K562 (cell line): ENCODE results near the gene DHX35. TPM values are rescaled to one million over a fixed set of nuclear protein-coding genes. Genes with fewer than 3 reads are reported as not detected.
A peak's percentile ranks its signal among the peaks of the same experiment; 100 is the strongest.

Experiments
- ATAC-seq: fragments of 200-7000 bp; cut with Tn5 transposase; 3 replicates; pipeline ENCODE4 v1.9.1; 2020; ENCODE audit warnings: moderate library complexity
- BruUV-seq: library from RNA; stranded (reverse); fragments of 400-500 nt; replicated peaks from 2 replicates; lab custom pipeline; 2021; lab: Mats Ljungman, UMichigan
- CTCF ChIA-PET: fragments of 300-600 bp; formaldehyde crosslinking; extraction: SDS; loops from one replicate; lab custom pipeline; 2021; ENCODE audit warnings: low intra/inter-chr PET ratio; lab: Yijun Ruan, JAX
- POLR2A ChIA-PET: fragments of 300-600, 350-650 bp; sonication (Branson Sonifier 250); formaldehyde crosslinking; extraction: SDS; loops from one replicate; lab custom pipeline; 2021; ENCODE audit warnings: antibody characterized with exemption, inconsistent platforms; lab: Yijun Ruan, JAX
- DNase-seq, 4 experiments: peaks; one replicate each; pipeline versions ENCODE4 v3.0.0 to v3.0.0-alpha.2; 2011 to 2018; ENCODE audit warnings: low spot score in 3 of 4, mixed read lengths in 3 of 4; ENCODE audit errors: extremely low read depth in 1 of 4
- FAIRE-seq: peaks from 2 replicates; lab custom pipeline; 2011; peaks lifted over from hg19 to GRCh38; lab: Jason Lieb, UNC
- H2AFZ ChIP-seq: 2 replicates; pipeline ENCODE4 v1.6.0; 2011; ENCODE audit warnings: low read depth, low read length, control low read depth, inconsistent platforms
- H3K27ac ChIP-seq: fragments of 200-600 bp; 3 replicates; pipeline ENCODE4 v1.8.0; 2011; ENCODE audit warnings: low read depth, mild to moderate bottlenecking, control low read depth, inconsistent platforms, low read length, moderate library complexity, mixed read lengths; ENCODE audit errors: extremely low read depth
- H3K27me3 ChIP-seq, 2 experiments: fragments of 300-600 bp in 1 of 2; 2 replicates in 1 of 2; 3 replicates in 1 of 2; pipeline versions ENCODE4 v1.6.0 to v1.8.0; 2011; ENCODE audit warnings: inconsistent platforms in 2 of 2, low read length in 2 of 2, mild to moderate bottlenecking in 1 of 2, mixed read lengths in 1 of 2, moderate library complexity in 1 of 2; ENCODE audit not compliant: control insufficient read depth in 2 of 2, insufficient read depth in 2 of 2
- H3K36me3 ChIP-seq: fragments of 300-600 bp; 3 replicates; pipeline ENCODE4 v1.8.0; 2011; ENCODE audit warnings: mild to moderate bottlenecking, low read length, inconsistent platforms; ENCODE audit not compliant: control insufficient read depth, insufficient read depth
- H3K4me1 ChIP-seq, 2 experiments: fragments of 200-600 bp in 1 of 2; replicated peaks in 1 of 2; 2 replicates in 1 of 2; 3 replicates in 1 of 2; pipeline versions ENCODE4 v1.5.1 to v1.8.0; 2011; ENCODE audit warnings: inconsistent platforms in 2 of 2, low read length in 2 of 2, mild to moderate bottlenecking in 1 of 2, mixed read lengths in 1 of 2, moderate library complexity in 1 of 2; ENCODE audit not compliant: control insufficient read depth in 2 of 2, insufficient read depth in 2 of 2
- H3K4me2 ChIP-seq: 2 replicates; pipeline ENCODE4 v1.6.1; 2011; ENCODE audit warnings: low read length, control low read depth, inconsistent platforms, mixed read lengths; ENCODE audit not compliant: insufficient read depth
- H3K4me3 ChIP-seq: fragments of 200-600 bp; sonication (generic), shearing (Covaris generic); 2 replicates; pipeline ENCODE4 v1.5.1; 2016; ENCODE audit warnings: control low read depth, inconsistent platforms
- H3K79me2 ChIP-seq: fragments of 200-600 bp; 3 replicates; pipeline ENCODE4 v1.8.0; 2011; ENCODE audit warnings: low read length, inconsistent platforms; ENCODE audit not compliant: control insufficient read depth, insufficient read depth
- H3K9ac ChIP-seq, 2 experiments: 2 replicates each; pipeline versions ENCODE4 v1.6.0 to v1.6.1; 2011; ENCODE audit warnings: low read depth in 2 of 2, low read length in 2 of 2, control low read depth in 1 of 2, inconsistent platforms in 1 of 2, mild to moderate bottlenecking in 1 of 2, mixed read lengths in 1 of 2; ENCODE audit not compliant: insufficient read depth in 1 of 2
- H3K9me1 ChIP-seq: one replicate; pipeline ENCODE4 v1.6.0; 2011; ENCODE audit warnings: inconsistent platforms, mild to moderate bottlenecking, low read length, moderate library complexity; ENCODE audit not compliant: control insufficient read depth, insufficient read depth
- H3K9me3 ChIP-seq: replicated peaks from 2 replicates; pipeline ENCODE4 v1.5.1; 2011; ENCODE audit warnings: low read depth, low read length, inconsistent platforms; ENCODE audit not compliant: control insufficient read depth, insufficient read depth
- H4K20me1 ChIP-seq: replicated peaks from 2 replicates; pipeline ENCODE4 v1.6.1; 2011; ENCODE audit warnings: low read length, inconsistent platforms, mixed read lengths; ENCODE audit not compliant: control insufficient read depth, insufficient read depth
- DEAF1 ChIP-seq: fragments of 450-650 bp; formaldehyde crosslinking; IDR thresholded peaks from 2 replicates; pipeline ENCODE4 v1.4.0; 2020; ENCODE audit warnings: mild to moderate bottlenecking, moderate library complexity
- JUND ChIP-seq, 2 experiments: IDR thresholded peaks; 2 replicates in 1 of 2; 3 replicates in 1 of 2; pipeline ENCODE4 v1.6.1; 2011; ENCODE audit warnings: borderline replicate concordance in 2 of 2, low read depth in 2 of 2, low read length in 2 of 2, improper control_type of control experiment in 1 of 2, missing biosample characterization in 1 of 2, missing genetic modification characterization in 1 of 2, missing genetic modification reagents in 1 of 2
- KLF16 ChIP-seq: IDR thresholded peaks from 2 replicates; pipeline ENCODE4 v1.6.1; 2016; ENCODE audit warnings: antibody characterized with exemption
- PCBP1 ChIP-seq: fragments of 200-400 bp; formaldehyde crosslinking; IDR thresholded peaks from 2 replicates; pipeline ENCODE4 v1.6.1; 2018; ENCODE audit warnings: mild to moderate bottlenecking, low read depth, low read length; ENCODE audit not compliant: poor library complexity, severe bottlenecking
- POLR2G ChIP-seq: fragments of 200-400 bp; formaldehyde crosslinking; IDR thresholded peaks from 2 replicates; pipeline ENCODE4 v1.6.1; 2017; ENCODE audit warnings: low read depth, mild to moderate bottlenecking, antibody characterized with exemption, low read length, moderate library complexity
- PTBP1 ChIP-seq: fragments of 200-400 bp; formaldehyde crosslinking; IDR thresholded peaks from 2 replicates; pipeline ENCODE4 v1.6.1; 2017; ENCODE audit warnings: low read depth, low read length
- RFX7 ChIP-seq: fragments of 250-450 bp; sonication (Bioruptor Pico); IDR thresholded peaks from 2 replicates; pipeline ENCODE4 v1.5.1; 2021; ENCODE audit warnings: mild to moderate bottlenecking
- SMC3 ChIP-seq: conservative IDR thresholded peaks from 2 replicates; pipeline ENCODE4 v1.6.1; 2011; ENCODE audit warnings: low read depth, low read length, improper control_type of control experiment; ENCODE audit not compliant: insufficient read depth
- ZNF764 ChIP-seq: fragments of 250-450 bp; sonication (Bioruptor Pico); IDR thresholded peaks from 2 replicates; pipeline ENCODE4 v1.4.0; 2020; ENCODE audit warnings: low read depth, mild to moderate bottlenecking, moderate library complexity
- WGBS: fragments of 100-300 bp; shearing (Covaris generic); methylation state at CpG from one replicate; pipeline ENCODE4 v1.1.6; 2016; ENCODE audit warnings: low coverage, mixed read lengths; ENCODE audit not compliant: insufficient coverage; ENCODE audit errors: missing lambda C conversion rate; 5-methylcytosine and 5-hydroxymethylcytosine counted together
- in situ Hi-C: fragments of 300-500 bp; cut with MboI; formaldehyde crosslinking; loops from 4 replicates; pipeline ENCODE4 v1.15.0; 2018; ENCODE audit warnings: inconsistent platforms, mixed read lengths
- intact Hi-C: fragments of 100-400 bp; cut with micrococcal nuclease; formaldehyde crosslinking; loops from 2 replicates; pipeline ENCODE4 v1.14.2; 2022
- polyA plus RNA-seq, 8 experiments: library from polyadenylated mRNA; depleted of rRNA in 4 of 8; stranded (reverse) in 5 of 8; unstranded in 3 of 8; fragments of >200 nt; fragmentation: Nextera tagmentation in 2 of 8; fragmentation: Illumina TruSeq in 1 of 8; extraction: Ambion mirVana in 2 of 8; extraction: Trizol in 1 of 8; gene quantifications; 2 replicates each; pipeline versions ENCODE4 v1.2.1 to v1.2.3, GENCODE V29; 2011 to 2014; ENCODE audit warnings: inconsistent platforms in 1 of 8, missing spikeins in 1 of 8
- total RNA-seq, 7 experiments: library from RNA; depleted of rRNA in 6 of 7; stranded (reverse); fragments of >200 nt in 6 of 7; fragmentation: Illumina TruSeq in 2 of 7; extraction: Trizol in 2 of 7; gene quantifications; 2 replicates each; pipeline versions ENCODE4 v1.2.1 to v1.2.3, GENCODE V29; 2011 to 2021; ENCODE audit warnings: low replicate concordance in 1 of 7
- TF ChIP-seq, protein P1 (sequence below): fragments of 450-650 bp; formaldehyde crosslinking; conservative IDR thresholded peaks from 2 replicates; pipeline ENCODE4 v1.4.0; 2022; ENCODE audit warnings: mild to moderate bottlenecking, missing genetic modification characterization

The DHX35 gene
- total and polyA plus RNA-seq, 9 of the 15 experiments (the other 6 are each of a cell fraction or from before 2014, with no cell fraction given) = 6.5 to 25.6 (median 16.9) TPM

DNA sequence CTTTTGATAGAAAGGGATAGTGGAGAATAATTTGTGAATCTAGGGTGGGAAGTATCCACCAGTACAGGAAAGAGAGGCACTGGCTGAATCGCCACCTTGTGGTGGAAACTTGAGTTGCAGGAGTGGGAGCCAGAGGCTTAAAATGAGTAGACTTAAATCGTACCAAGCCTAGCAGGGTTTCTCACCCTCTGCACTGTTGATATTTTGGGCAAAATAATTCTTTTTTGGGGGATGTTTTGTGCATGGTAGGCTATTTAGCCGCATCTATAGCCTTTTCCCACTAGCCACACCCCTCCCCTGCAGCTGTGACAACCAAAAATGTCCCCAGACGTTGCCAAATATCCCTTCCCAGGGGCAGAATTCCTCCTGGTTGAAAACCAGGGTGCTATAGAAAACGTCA lies 119.1 kb downstream of the DHX35 start:
- ATAC-seq = peak; percentile 93
- Histone ChIP-seq H3K27ac (no peak overlapping the region), H3K4me3 (no peak overlapping the region), H3K9ac (no peak overlapping the region), H3K79me2 (no peaks in the 10 kb centered on the region), H3K4me1 (no peaks in the 10 kb centered on the region; a peak in 1 of 5 replicates), H3K4me2 (no peak overlapping the region), H3K27me3 (peaks cover 10 to 12% of the 10 kb centered on the region in 2 experiments; a peak in 4 of 5 replicates), H2AFZ (no peak overlapping the region), H3K9me1 (no peaks in the 10 kb centered on the region), H3K9me3 (no peaks in the 10 kb centered on the region), H3K36me3 (no peaks in the 10 kb centered on the region), H4K20me1 (no peaks in the 10 kb centered on the region)
- ChIA-PET CTCF (interaction anchor here (2.4 kb wide), 1 partner anchor 31 kb away, joined by 29 read pairs; no protein-coding TSS in a partner anchor), POLR2A (no interaction called here)
- BruUV-seq = no TSS peak
- in situ Hi-C loops (no loop called here), intact Hi-C loops (loop anchor here (1.0 kb wide), 1 partner anchor 31 kb away; no protein-coding TSS in a partner anchor)
- DNase-seq = peak; percentile 76 to 81 (median 78)
- peak; percentile 94 for FAIRE-seq
- 3% methylated on average over 5 of the region's 5 CpGs for WGBS
- no peak for TF ChIP-seq PTBP1
- peak; percentile 29; the same call in 1 of the 2 replicates for TF ChIP-seq DEAF1 (CRISPR knock-in tag)
- TF ChIP-seq SMC3 = peak; percentile 89
- TF ChIP-seq, protein P1, sequence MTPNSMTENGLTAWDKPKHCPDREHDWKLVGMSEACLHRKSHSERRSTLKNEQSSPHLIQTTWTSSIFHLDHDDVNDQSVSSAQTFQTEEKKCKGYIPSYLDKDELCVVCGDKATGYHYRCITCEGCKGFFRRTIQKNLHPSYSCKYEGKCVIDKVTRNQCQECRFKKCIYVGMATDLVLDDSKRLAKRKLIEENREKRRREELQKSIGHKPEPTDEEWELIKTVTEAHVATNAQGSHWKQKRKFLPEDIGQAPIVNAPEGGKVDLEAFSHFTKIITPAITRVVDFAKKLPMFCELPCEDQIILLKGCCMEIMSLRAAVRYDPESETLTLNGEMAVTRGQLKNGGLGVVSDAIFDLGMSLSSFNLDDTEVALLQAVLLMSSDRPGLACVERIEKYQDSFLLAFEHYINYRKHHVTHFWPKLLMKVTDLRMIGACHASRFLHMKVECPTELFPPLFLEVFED (CRISPR knock-in tag) = no peak
- 0 out of 2 replicates have a peak, but pooled peaks have one; percentile 8 for TF ChIP-seq JUND (IDR thresholded peaks at IDR 0.05; ENCODE audit: borderline replicate concordance, low read depth, low read length)
- TF ChIP-seq JUND (tag; IDR thresholded peaks at IDR 0.05; ENCODE audit: borderline replicate concordance, low read depth, low read length) = no peak
- no peak for TF ChIP-seq PCBP1
- no peak for TF ChIP-seq POLR2G
- no peak for TF ChIP-seq RFX7 (CRISPR knock-in tag)
- 0 out of 2 replicates have a peak, but pooled peaks have one; percentile 7 for TF ChIP-seq KLF16
- no peak for TF ChIP-seq ZNF764 (CRISPR knock-in tag)
